ENCODE data around the gene ODAM. TPM values are rescaled to one million over a fixed set of nuclear protein-coding genes. Genes with fewer than 3 reads are reported as not detected.
"Not testable (repeated sequence)": the region's sequence is repeated elsewhere in the genome, so short reads cannot be mapped to it uniquely, and the experiment has no call there.

ODAM gene, protein sequence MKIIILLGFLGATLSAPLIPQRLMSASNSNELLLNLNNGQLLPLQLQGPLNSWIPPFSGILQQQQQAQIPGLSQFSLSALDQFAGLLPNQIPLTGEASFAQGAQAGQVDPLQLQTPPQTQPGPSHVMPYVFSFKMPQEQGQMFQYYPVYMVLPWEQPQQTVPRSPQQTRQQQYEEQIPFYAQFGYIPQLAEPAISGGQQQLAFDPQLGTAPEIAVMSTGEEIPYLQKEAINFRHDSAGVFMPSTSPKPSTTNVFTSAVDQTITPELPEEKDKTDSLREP
- total RNA-seq (2014; rRNA removed; shearing (Covaris generic)): 2.4 TPM in 1 of 2 replicates, not detected in the other

GRCh38 chr4:70195425-70195824 is at the start of gene ODAM:
TSS of gene ODAM (plus strand) at chr4:70195725. CDS start at chr4:70196544, 819 bp downstream.
- DNase-seq (ENCODE audit: low spot score): no peak

DNA sequence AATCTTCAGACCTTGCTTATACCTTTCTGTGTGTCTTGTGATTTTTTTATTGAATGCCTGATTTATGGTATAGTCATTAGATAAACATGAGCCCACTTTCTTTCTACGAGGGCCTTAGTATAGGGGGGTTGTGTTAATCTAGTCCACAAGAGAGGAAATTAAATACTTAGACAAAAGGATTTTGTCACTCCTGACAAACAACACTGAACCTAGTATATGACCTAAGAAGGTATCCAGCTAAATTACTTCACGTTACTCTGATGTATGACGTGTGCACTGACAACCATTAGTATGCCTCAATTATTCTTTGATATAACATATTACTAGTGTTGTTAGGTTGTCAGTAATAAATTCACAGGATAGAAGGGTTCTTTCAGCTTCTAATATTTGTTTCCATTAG is 44.3 kb upstream of the ODAM start:
- no peak for DNase-seq (ENCODE audit: low spot score)

DNA sequence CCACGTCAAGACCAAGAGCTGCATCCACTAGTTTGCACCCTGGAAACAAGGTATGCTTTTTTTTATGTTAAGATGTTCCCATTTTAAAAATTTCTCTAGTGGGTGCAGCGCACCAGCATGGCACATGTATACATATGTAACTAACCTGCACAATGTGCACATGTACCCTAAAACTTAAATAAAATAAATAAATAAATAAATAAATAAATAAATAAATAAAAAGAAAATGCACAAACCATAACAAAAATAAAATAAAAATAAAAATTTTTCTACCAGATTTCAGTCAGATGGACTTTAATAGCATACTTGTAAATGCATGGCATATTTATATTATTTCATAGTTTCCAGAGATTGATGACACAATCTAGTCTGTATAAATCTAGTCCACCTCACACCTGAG is 43.4 kb upstream of the ODAM start:
- DNase-seq (ENCODE audit: low spot score): no peak

GRCh38 chr4:70153937-70154336 is 41.6 kb upstream of the ODAM start, which contains the start of gene PRR27:
TSS of gene PRR27 (plus strand) at chr4:70154237. CDS start at chr4:70154376, 139 bp downstream.
- DNase-seq (ENCODE audit: low spot score): no peak

DNA sequence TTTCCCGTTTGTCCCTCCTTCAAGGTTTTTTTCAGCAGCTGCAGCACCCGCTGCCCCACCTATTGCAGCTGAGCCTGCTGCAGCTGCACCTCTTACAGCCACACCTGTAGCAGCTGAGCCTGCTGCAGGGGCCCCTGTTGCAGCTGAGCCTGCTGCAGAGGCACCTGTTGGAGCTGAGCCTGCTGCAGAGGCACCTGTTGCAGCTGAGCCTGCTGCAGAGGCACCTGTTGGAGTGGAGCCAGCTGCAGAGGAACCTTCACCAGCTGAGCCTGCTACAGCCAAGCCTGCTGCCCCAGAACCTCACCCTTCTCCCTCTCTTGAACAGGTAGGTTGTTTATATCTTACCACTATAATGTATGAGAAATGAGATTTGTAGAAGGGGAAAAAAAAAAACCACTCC is 36.9 kb upstream of the ODAM start:
- no peak for DNase-seq (ENCODE audit: low spot score)

DNA sequence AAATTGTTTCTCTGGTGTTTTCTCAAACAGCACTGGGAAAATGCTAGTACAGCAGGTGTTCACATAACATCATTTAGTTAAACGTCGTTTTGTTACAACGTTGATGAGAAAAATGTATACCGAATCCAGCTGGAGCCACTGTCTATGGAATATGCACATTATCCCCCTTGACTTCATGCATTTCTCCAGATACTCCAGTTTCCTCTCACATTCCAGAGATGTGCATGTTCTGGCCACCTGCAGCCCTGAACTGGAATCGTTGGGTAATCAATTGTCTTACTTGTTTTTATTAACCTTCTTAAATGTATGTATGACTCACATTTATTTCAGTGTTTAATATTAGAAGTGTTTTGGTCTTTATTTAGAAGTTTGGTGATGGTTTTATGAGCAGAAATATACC is 18.4 kb upstream of the ODAM start:
- no peak for DNase-seq (ENCODE audit: low spot score)

DNA sequence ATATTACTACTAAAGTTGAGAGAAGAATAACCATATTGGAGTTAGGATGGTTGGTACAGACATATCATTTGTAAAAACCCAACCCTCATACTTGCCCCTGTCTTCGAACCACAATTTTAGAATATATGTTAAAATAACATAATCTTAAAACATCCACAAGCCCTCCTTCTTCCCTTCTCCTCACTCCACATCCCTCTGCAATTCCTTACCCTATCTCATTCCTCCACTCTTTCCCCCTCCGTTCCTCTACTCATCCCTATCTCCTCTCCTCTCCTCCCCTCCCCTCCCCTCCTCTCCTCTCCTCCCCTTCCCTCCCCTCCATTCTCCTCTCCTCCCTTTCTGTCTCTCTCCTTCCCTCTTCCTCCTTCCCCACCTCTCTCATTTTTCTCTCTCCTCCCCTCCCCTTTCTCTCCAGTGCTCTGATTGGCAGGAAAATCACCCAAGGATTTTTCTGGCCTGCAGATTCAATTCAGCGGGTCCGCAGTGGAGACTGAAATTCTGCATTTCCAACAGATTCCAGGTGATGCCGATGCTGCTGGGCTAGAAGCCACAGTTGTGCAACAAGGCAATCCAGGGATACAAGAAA is 17.4 kb upstream of the ODAM start:
- DNase-seq (ENCODE audit: low spot score): no peak

DNA sequence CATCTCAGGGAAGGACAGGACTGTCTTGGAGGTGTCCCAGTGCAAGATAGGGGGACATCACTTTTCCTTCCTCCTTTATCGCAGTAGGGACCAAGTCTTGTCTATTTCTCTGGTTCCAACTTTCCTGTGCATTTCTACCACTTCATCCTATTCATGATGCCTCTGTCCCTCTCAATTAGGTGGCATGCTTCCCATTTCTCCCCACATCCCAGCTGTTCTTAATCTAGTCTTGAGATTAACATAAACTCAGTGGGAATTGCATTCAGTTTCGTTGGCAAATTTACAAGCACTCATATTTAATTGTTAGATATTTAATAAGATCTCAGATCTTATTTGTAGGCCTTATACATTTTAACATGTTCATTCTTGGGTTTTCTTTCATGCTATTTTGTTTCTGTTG is 15.7 kb upstream of the ODAM start:
- DNase-seq (ENCODE audit: low spot score): no peak

DNA sequence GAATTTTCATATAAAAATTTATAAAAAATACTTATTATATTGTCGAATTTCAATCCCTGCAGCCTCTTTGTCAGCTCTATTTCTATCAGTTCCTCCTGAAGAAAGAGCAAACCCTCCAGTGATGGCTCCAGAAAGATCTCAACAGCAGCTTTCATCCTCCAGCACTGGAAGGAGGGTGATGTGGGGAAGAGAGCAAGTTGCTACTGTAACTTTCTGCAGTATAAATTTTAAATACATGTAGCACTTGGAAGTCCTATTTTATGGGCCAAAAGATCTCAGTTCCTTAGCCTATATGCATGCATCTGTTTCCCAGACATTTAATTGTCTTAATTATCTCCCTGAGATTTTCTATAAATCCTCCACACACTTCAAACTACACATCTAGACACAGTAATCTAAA is 13.7 kb upstream of the ODAM start:
- DNase-seq (ENCODE audit: low spot score): no peak

DNA sequence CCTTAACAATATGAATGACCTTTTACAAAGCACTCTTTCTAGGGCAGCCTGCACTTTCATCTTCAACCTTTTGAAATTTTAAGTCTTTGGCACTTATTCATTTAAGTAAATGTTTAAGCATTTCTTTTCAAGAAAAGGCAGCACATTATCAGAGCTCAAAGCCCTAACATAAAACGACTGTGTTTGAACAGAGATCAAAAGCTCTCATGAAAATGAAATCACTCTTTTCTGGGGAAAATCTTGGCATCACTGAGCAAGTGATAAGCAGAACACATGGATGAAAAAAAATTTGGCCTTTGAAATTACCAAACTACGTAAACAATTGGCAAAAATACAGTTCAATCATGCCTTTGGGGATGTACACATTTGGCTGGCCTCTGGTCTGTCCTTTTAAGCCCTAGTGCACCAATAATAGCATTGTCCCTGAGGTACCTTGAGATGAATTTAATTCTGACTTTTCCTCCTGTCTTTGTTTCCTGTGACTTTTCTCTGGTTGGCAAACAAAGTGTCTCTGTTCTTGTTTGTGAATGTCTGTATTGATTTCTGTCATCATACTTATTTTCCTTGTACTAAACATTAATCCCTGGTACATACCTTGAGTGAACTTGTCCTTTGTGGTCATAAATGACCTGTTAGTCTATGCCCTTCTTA is 12.9 kb upstream of the ODAM start:
- DNase-seq (ENCODE audit: low spot score): no peak

- peak; percentile 75 for DNase-seq (ENCODE audit: low spot score)
Measured at GRCh38 chr4:70183168-70183939, 12.2 kb upstream of the ODAM start.

GRCh38 chr4:70183940-70184246 is 11.6 kb upstream of the ODAM start:
- DNase-seq (ENCODE audit: low spot score): no peak

- no peak for DNase-seq (ENCODE audit: low spot score)
Measured at GRCh38 chr4:70187216-70187615, 8.3 kb upstream of the ODAM start.

DNA sequence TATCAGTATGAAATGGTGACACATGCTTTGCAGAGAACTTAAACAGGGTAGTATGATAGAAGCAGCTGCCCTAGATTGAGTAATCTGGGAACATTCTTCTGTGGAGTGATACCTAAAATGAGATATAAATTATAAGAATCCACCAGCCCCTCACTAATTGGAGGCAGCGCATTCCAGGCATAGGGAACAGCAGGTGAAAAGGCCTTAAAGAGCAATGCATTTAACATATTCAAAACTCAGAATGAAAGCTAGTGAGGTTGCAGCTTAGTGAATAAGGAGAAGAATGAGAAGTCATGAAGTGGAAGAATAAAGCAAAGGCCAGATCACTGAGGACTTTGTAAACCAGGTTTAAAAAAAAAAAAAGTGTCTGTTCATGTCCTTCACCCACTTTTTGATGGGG is 4.9 kb upstream of the ODAM start:
- DNase-seq (ENCODE audit: low spot score): no peak

- no peak for DNase-seq (ENCODE audit: low spot score)
Measured at GRCh38 chr4:70191647-70192046, 3.9 kb upstream of the ODAM start.

- DNase-seq (ENCODE audit: low spot score): no peak
Measured at GRCh38 chr4:70192895-70193294, 2.6 kb upstream of the ODAM start.

DNA sequence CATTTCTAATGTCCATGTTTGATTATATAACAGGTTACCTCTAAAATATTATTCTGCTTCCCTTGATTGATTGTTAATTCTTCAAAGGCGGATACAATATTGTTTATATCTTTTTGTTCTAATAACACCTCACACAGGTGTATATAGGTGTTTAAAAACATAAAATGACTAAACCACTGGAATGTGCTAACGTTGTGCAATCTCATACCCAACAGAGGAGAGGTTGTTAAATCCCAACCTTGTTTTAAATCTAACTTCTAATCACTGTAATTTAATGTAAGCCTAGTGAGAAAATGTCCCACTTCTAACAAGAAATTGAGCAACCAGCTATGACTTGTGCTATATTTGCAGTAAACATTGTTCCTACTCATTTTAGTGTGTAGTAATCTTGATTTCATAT is 1.3 kb downstream of the ODAM start:
- no peak for DNase-seq (ENCODE audit: low spot score)

DNA sequence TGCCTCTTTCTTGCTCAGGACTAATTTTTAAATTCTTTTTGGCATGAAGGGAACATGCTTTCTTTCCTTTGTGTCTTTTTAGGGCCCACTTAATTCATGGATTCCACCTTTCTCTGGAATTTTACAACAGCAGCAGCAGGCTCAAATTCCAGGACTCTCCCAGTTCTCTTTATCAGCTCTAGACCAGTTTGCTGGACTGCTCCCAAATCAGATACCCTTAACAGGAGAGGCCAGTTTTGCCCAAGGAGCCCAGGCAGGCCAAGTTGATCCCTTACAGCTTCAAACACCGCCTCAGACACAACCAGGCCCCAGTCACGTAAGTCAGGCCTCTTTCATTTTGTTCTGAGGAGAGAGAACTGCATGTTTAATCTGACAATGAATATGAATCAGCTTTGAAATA is 2.3 kb downstream of the ODAM start:
- DNase-seq (ENCODE audit: low spot score): no peak

DNA sequence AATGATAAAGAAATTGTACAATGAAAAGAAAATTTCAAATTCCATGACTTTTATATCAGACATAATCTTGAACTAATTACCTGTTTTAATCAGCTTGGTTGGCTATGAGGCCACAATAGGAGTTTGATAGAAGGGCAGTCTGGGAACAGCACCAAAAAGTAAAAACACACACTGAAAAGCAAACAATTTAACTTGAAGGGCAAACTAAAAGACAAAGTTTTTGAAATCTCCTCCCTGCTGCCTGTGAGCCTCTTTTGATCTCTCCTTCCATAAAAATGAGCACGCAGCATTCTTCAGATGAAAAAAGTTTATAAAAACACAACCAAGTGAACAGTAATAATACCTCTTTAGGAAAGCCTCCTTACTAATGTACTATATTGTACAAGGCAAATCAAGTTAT is 8.1 kb downstream of the ODAM start:
- DNase-seq (ENCODE audit: low spot score): no peak

GRCh38 chr4:70212752-70213151 is 17.2 kb downstream of the ODAM start:
- not testable (repeated sequence) for DNase-seq (ENCODE audit: low spot score)

GRCh38 chr4:70216109-70216508 is 20.6 kb downstream of the ODAM start:
- not testable (repeated sequence) for DNase-seq (ENCODE audit: low spot score)

GRCh38 chr4:70216550-70216949 is 21.0 kb downstream of the ODAM start:
- DNase-seq (ENCODE audit: low spot score): not testable (repeated sequence)

GRCh38 chr4:70221389-70221788 is 25.9 kb downstream of the ODAM start:
- not testable (repeated sequence) for DNase-seq (ENCODE audit: low spot score)
